Caco-2 (cell line): ENCODE measurements around the gene TTC16. TPM values are rescaled to one million over a fixed set of nuclear protein-coding genes. Genes with fewer than 3 reads are reported as not detected.
"Not testable (repeated sequence)": the region's sequence is repeated elsewhere in the genome, so short reads cannot be mapped to it uniquely, and the experiment has no call there.

Experiments used
- BruUV-seq: library from RNA; stranded (reverse); fragments of 400-500 nt; replicated peaks from 2 replicates; lab custom pipeline; 2021; lab: Mats Ljungman, UMichigan
- CTCF ChIA-PET: fragments of 300-600 bp; sonication (Branson Sonifier 250); formaldehyde crosslinking; loops from one replicate; lab custom pipeline; 2022; ENCODE audit warnings: antibody characterized with exemption; lab: Charles Lee
- POLR2A ChIA-PET: fragments of 300-600 bp; sonication (Branson Sonifier 250); formaldehyde crosslinking; loops from one replicate; lab custom pipeline; 2022; ENCODE audit warnings: antibody characterized with exemption; lab: Charles Lee
- DNase-seq, 2 experiments: peaks; one replicate each; pipeline versions ENCODE4 v3.0.0 to v3.0.0-alpha.2; 2020 to 2022
- H3K27me3 ChIP-seq: replicated peaks from 2 replicates; pipeline ENCODE4 v1.6.0; 2011; ENCODE audit warnings: low read length; ENCODE audit not compliant: control insufficient read depth, insufficient read depth
- H3K36me3 ChIP-seq: 2 replicates; pipeline ENCODE4 v1.5.1; 2011; ENCODE audit warnings: low read length; ENCODE audit not compliant: control insufficient read depth, insufficient read depth
- H3K4me1 ChIP-seq: fragments of 250-450 bp; sonication (Bioruptor Pico); 2 replicates; pipeline ENCODE4 v1.5.1; 2020; ENCODE audit warnings: mild to moderate bottlenecking
- H3K4me3 ChIP-seq: 2 replicates; pipeline ENCODE4 v1.5.1; 2011; ENCODE audit warnings: low read depth, mild to moderate bottlenecking, control low read depth, low read length
- H3K9me3 ChIP-seq: fragments of 250-450 bp; sonication (Bioruptor Pico); 2 replicates; pipeline ENCODE4 v1.5.1; 2020; ENCODE audit warnings: mild to moderate bottlenecking, moderate library complexity
- H3K27ac Mint-ChIP-seq: one replicate; pipeline ENCODE4 v1.8.0; 2022; ENCODE audit warnings: mixed read lengths; ENCODE audit not compliant: unreplicated experiment
- H3K27me3 Mint-ChIP-seq: one replicate; pipeline ENCODE4 v1.8.0; 2022; ENCODE audit warnings: mixed read lengths; ENCODE audit not compliant: insufficient read depth, unreplicated experiment
- H3K36me3 Mint-ChIP-seq: one replicate; pipeline ENCODE4 v1.8.0; 2022; ENCODE audit warnings: mild to moderate bottlenecking, mixed read lengths; ENCODE audit not compliant: insufficient read depth, unreplicated experiment
- H3K4me1 Mint-ChIP-seq: one replicate; pipeline ENCODE4 v1.8.0; 2022; ENCODE audit warnings: low read depth, mixed read lengths; ENCODE audit not compliant: unreplicated experiment
- H3K4me3 Mint-ChIP-seq: one replicate; pipeline ENCODE4 v1.8.0; 2022; ENCODE audit warnings: mild to moderate bottlenecking, moderate library complexity, mixed read lengths; ENCODE audit not compliant: unreplicated experiment
- H3K9me3 Mint-ChIP-seq: one replicate; pipeline ENCODE4 v1.8.0; 2022; ENCODE audit warnings: mixed read lengths; ENCODE audit not compliant: unreplicated experiment
- intact Hi-C: fragments of 100-400 bp; cut with micrococcal nuclease; formaldehyde crosslinking; loops from one replicate; pipeline ENCODE4 v1.10.0; 2022; ENCODE audit not compliant: unreplicated experiment
- total RNA-seq: library from RNA; stranded (reverse); gene quantifications from 2 replicates; pipeline ENCODE4 v1.2.3, GENCODE V29; 2022
- TF ChIP-seq, protein P1 (sequence below), 2 experiments: fragments of 200-600 bp in 1 of 2; IDR thresholded peaks; 1 replicate in 1 of 2; 2 replicates in 1 of 2; pipeline versions ENCODE4 v1.5.1 to v1.8.0; 2011 to 2022; ENCODE audit warnings: antibody characterized with exemption in 1 of 2, control low read depth in 1 of 2, inconsistent platforms in 1 of 2, low read depth in 1 of 2, low read length in 1 of 2, mild to moderate bottlenecking in 1 of 2, moderate library complexity in 1 of 2; ENCODE audit not compliant: insufficient read depth in 1 of 2, severe bottlenecking in 1 of 2, unreplicated experiment in 1 of 2

TTC16 gene
- total RNA-seq, 1 experiment from 2014 or later = not detected

DNA sequence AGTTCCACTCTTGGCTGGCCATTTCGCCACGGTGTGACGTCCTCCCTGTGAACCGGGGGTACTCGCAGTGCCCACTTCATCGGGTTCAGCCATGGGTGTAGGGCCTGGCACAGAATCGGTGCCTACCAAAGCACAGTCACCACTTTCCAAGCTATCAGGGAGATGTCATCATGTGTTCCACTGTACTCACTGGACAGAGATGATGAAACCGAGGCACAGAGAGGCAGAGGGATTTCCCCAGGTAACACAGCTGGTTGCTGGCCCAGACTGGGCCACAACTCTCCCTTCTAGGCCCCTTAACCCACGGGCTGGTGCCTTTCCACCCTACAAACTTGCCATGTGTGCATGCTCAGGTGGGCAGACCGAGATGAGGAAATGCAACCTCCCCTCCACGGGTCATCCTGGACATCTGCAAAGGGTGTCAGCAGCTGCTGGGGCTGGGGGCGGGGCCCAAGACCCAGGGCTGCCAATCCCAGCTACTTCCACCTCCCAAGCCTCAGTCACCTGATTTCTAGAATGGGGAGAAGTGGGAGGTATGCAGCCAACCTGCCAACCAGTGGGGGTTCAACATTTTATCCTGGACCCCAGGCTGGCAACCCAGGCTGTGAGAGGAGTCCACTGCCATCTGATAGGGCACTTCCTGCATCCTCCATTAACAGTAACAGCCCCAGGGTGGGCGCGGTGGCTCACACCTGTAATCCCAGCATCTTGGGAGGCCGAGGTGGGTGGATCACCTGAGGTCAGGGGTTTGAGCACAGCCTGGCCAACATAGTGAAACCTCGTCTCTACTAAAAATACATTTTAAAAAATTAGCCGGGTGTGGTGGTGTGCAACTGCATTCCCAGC, 63.5 kb downstream of the TTC16 start:
- no TSS peak for BruUV-seq

DNA sequence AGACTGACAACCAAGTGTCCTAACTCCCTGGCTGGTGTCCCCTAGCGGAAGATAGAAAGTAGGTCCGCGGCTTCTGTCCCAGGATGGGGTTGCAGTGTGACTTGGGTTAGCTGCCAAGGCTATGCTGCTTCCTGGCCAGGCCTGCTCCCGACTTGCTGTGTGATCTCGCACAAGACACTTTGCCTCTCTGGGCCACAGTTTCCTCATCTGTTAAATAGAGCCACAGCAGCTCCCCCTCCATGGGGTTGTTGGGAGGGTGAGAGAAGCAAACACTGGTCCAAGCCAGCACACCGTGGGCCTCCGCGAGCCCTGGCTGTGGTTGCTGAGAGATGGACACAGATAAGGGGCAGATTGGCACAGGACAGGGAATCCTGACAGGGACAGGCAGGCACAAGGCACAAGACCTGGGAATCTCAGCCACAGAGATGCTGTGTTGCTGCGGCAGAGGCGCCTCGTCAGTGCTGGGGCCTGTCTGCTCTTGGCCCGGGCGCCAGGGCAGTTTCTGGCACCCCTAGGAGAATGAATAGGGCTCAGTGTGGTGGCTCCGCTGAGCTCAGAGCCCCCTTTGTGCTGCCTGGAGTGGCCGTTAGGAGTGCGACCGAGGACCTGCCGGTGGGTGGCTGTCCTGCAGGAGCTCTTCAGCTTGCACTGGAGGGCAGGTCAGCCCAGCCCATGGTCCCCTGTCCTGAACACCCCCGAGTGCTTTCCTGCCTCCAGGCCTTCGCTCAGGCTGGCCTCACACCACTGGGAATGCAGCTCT, 64.4 kb downstream of the TTC16 start:
- intact Hi-C loops = loop anchor here (10.0 kb wide), 1 partner anchor 276 kb away; no protein-coding TSS in a partner anchor
- Histone ChIP-seq H3K27me3 (no peaks in the 10 kb centered on the region), H3K9me3 (no peaks in the 10 kb centered on the region), H3K4me3 (no peak overlapping the region), H3K36me3 (no peaks in the 10 kb centered on the region), H3K4me1 (no peaks in the 10 kb centered on the region)
- H3K9me3 Mint-ChIP-seq = no peaks in the 10 kb centered on the region
- no peaks in the 10 kb centered on the region for H3K4me1 Mint-ChIP-seq
- DNase-seq = no peak
- TF ChIP-seq, protein P1, sequence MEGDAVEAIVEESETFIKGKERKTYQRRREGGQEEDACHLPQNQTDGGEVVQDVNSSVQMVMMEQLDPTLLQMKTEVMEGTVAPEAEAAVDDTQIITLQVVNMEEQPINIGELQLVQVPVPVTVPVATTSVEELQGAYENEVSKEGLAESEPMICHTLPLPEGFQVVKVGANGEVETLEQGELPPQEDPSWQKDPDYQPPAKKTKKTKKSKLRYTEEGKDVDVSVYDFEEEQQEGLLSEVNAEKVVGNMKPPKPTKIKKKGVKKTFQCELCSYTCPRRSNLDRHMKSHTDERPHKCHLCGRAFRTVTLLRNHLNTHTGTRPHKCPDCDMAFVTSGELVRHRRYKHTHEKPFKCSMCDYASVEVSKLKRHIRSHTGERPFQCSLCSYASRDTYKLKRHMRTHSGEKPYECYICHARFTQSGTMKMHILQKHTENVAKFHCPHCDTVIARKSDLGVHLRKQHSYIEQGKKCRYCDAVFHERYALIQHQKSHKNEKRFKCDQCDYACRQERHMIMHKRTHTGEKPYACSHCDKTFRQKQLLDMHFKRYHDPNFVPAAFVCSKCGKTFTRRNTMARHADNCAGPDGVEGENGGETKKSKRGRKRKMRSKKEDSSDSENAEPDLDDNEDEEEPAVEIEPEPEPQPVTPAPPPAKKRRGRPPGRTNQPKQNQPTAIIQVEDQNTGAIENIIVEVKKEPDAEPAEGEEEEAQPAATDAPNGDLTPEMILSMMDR (IDR thresholded peaks at IDR 0.05; ENCODE audit: insufficient read depth in 1 of 2, low read depth in 1 of 2, low read length in 1 of 2, severe bottlenecking in 1 of 2, unreplicated experiment in 1 of 2) = no peak
- H3K36me3 Mint-ChIP-seq = no peaks in the 10 kb centered on the region
- CTCF ChIA-PET = interaction anchor here (0.5 to 0.9 kb wide), 4 partner anchors 9 to 536 kb away, joined by 3 to 9 read pairs (median 3); no protein-coding TSS in a partner anchor
- no TSS peak for BruUV-seq
- no peaks in the 10 kb centered on the region for H3K27me3 Mint-ChIP-seq
- POLR2A ChIA-PET = interaction anchor here (0.7 kb wide), 2 partner anchors 12 to 51 kb away, joined by 6 to 14 read pairs; no protein-coding TSS in a partner anchor
- no peak overlapping the region for H3K27ac Mint-ChIP-seq
- H3K4me3 Mint-ChIP-seq = no peak overlapping the region

More for the DNA sequence above, 63.5 kb downstream of the TTC16 start:
- Histone ChIP-seq H3K9me3 (no peaks in the 10 kb centered on the region), H3K27me3 (no peaks in the 10 kb centered on the region), H3K4me1 (no peaks in the 10 kb centered on the region), H3K36me3 (no peaks in the 10 kb centered on the region), H3K4me3 (no peak overlapping the region)
- POLR2A ChIA-PET = no interaction called here
- DNase-seq = no peak
- intact Hi-C loops = no loop called here
- Mint-ChIP-seq H3K4me1 (no peaks in the 10 kb centered on the region), H3K9me3 (no peaks in the 10 kb centered on the region), H3K27ac (no peak overlapping the region), H3K27me3 (no peaks in the 10 kb centered on the region), H3K36me3 (no peaks in the 10 kb centered on the region), H3K4me3 (no peak overlapping the region)
- CTCF ChIA-PET = interaction anchor here (0.5 to 1.1 kb wide), 2 partner anchors 8 to 91 kb away, joined by 3 read pairs; no protein-coding TSS in a partner anchor
- TF ChIP-seq, protein P1 (IDR thresholded peaks at IDR 0.05; ENCODE audit: insufficient read depth in 1 of 2, low read depth in 1 of 2, low read length in 1 of 2, severe bottlenecking in 1 of 2, unreplicated experiment in 1 of 2) = no peak

DNA sequence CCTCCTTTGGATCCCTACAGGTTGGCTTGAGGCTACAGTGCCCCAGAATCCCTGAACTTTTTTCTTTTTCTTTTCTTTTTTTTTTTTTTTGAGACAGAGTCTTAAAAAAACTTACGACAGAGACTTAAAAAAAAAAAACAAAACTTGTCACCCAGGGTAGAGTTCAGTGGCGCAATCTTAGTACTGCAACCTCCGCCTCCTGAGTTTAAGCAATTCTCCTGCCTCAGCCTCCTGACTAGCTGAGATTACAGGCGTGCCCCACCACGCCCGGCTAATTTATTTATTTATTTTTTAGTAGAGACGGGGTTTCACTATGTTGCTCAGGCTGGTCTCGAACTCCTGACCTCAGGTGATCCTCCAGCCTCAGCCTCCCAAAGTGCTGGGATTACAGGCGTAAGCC, 65.0 kb downstream of the TTC16 start:
- H3K9me3 Mint-ChIP-seq, H3K27me3 Mint-ChIP-seq, H3K27me3 ChIP-seq, BruUV-seq, H3K4me3 Mint-ChIP-seq, DNase-seq, H3K27ac Mint-ChIP-seq, H3K9me3 ChIP-seq, H3K4me1 ChIP-seq, H3K36me3 Mint-ChIP-seq, H3K4me1 Mint-ChIP-seq, H3K4me3 ChIP-seq, H3K36me3 ChIP-seq: not testable (repeated sequence)
- ChIA-PET POLR2A (interaction anchor here (0.7 kb wide), 2 partner anchors 11 to 50 kb away, joined by 6 to 14 read pairs; no protein-coding TSS in a partner anchor), CTCF (interaction anchor here (0.6 to 0.9 kb wide), 3 partner anchors 10 to 536 kb away, joined by 3 to 9 read pairs (median 3); no protein-coding TSS in a partner anchor)
- intact Hi-C loops = loop anchor here (10.0 kb wide), 1 partner anchor 276 kb away; no protein-coding TSS in a partner anchor

Other genes starting within 250 kb of the TTC16 start
- gene STXBP1, start 103.8 kb upstream of the TTC16 start, total RNA-seq = 5.5 and 6.7 TPM in 2 replicates
- gene CFAP157, start 9.1 kb upstream of the TTC16 start, total RNA-seq = not detected in 2 replicates
- 8.7 and 11.2 TPM in 2 replicates for gene PTRH1, start 416 bp upstream of the TTC16 start, total RNA-seq
- gene TOR2A, start 19.2 kb downstream of the TTC16 start, total RNA-seq = 12.9 and 14.2 TPM in 2 replicates
- gene SH2D3C, start 62.6 kb downstream of the TTC16 start, total RNA-seq = 0.34 TPM in 1 of 2 replicates, not detected in the other
- gene CDK9, start 70.0 kb downstream of the TTC16 start, total RNA-seq = 47.9 and 48.2 TPM in 2 replicates
- 54.4 and 57.3 TPM in 2 replicates for gene FPGS, start 86.8 kb downstream of the TTC16 start, total RNA-seq
- 0.18 and 0.53 TPM in 2 replicates for gene ENG, start 138.6 kb downstream of the TTC16 start, total RNA-seq
- gene AK1, start 161.6 kb downstream of the TTC16 start, total RNA-seq = 39.2 and 41.5 TPM in 2 replicates
- 20.7 and 25.1 TPM in 2 replicates for gene ST6GALNAC6, start 183.5 kb downstream of the TTC16 start, total RNA-seq
- gene ST6GALNAC4, start 201.0 kb downstream of the TTC16 start, total RNA-seq = 12.1 and 13.2 TPM in 2 replicates
- gene PIP5KL1, start 214.7 kb downstream of the TTC16 start, total RNA-seq = 2.3 and 3.8 TPM in 2 replicates
- 38.7 and 39.4 TPM in 2 replicates for gene DPM2, start 221.8 kb downstream of the TTC16 start, total RNA-seq